NT2/D1 (cell line): Measurements from ENCODE around the gene SND1.

Source experiments
- DNase-seq: peaks from one replicate; pipeline ENCODE4 v3.0.0-alpha.2; 2011; ENCODE audit warnings: low read depth, low spot score
- H3K27me3 ChIP-seq: 2 replicates; pipeline ENCODE4 v1.6.0; 2011; ENCODE audit warnings: mild to moderate bottlenecking; ENCODE audit not compliant: insufficient read length, insufficient read depth
- H3K36me3 ChIP-seq: 2 replicates; pipeline ENCODE4 v1.6.1; 2011; ENCODE audit warnings: mild to moderate bottlenecking, low read length, mixed read lengths; ENCODE audit not compliant: insufficient read depth, insufficient read length
- H3K4me1 ChIP-seq: 2 replicates; pipeline ENCODE4 v1.5.1; 2011; ENCODE audit not compliant: insufficient read depth, insufficient read length
- H3K4me3 ChIP-seq: 2 replicates; pipeline ENCODE4 v1.5.1; 2011; ENCODE audit warnings: low read depth; ENCODE audit not compliant: insufficient read length
- H3K9ac ChIP-seq: 2 replicates; pipeline ENCODE4 v1.6.0; 2011; ENCODE audit warnings: low read depth; ENCODE audit not compliant: insufficient read length
- H3K9me3 ChIP-seq: 2 replicates; pipeline ENCODE4 v1.5.1; 2011; ENCODE audit warnings: mild to moderate bottlenecking, low read length; ENCODE audit not compliant: insufficient read depth
- SUZ12 ChIP-seq: IDR thresholded peaks from 2 replicates; pipeline ENCODE4 v1.6.1; 2011; ENCODE audit not compliant: insufficient read length, insufficient read depth; ENCODE audit errors: extremely low read depth
- YY1 ChIP-seq: IDR thresholded peaks from 2 replicates; pipeline ENCODE4 v1.6.1; 2011; ENCODE audit not compliant: insufficient read length, insufficient read depth
- ZNF274 ChIP-seq: IDR thresholded peaks from 2 replicates; pipeline ENCODE4 v1.6.1; 2011; ENCODE audit warnings: mild to moderate bottlenecking, low read depth, low read length

The SND1 gene

GRCh38 chr7:127996253-127997071 lies 344.5 kb downstream of the SND1 start:
- TF ChIP-seq SUZ12 (no peak), ZNF274 (no peak), YY1 (no peak)
- H3K4me3 ChIP-seq, result no peak overlapping the region
- no peak for DNase-seq
- H3K27me3 ChIP-seq, result no peaks in the 10 kb centered on the region
- no peaks in the 10 kb centered on the region for H3K9me3 ChIP-seq
- H3K4me1 ChIP-seq, result peaks cover 5% of the 10 kb centered on the region
- H3K9ac ChIP-seq, result no peak overlapping the region
- peaks cover 34% of the 10 kb centered on the region for H3K36me3 ChIP-seq

- H3K9me3 ChIP-seq, result no peaks in the 10 kb centered on the region
- DNase-seq, result no peak
- peaks cover 28% of the 10 kb centered on the region for H3K36me3 ChIP-seq
- H3K4me3 ChIP-seq, result no peak overlapping the region
- no peak for TF ChIP-seq ZNF274
- TF ChIP-seq YY1, result no peak
- TF ChIP-seq SUZ12, result no peak
- no peaks in the 10 kb centered on the region for H3K27me3 ChIP-seq
- no peak overlapping the region for H3K9ac ChIP-seq
- peaks cover 5% of the 10 kb centered on the region for H3K4me1 ChIP-seq
Measured at GRCh38 chr7:127997226-127997922, 345.4 kb downstream of the SND1 start.

GRCh38 chr7:127998671-127999070 lies 346.7 kb downstream of the SND1 start:
- H3K4me3 ChIP-seq, result no peak overlapping the region
- no peak for TF ChIP-seq SUZ12
- no peak for TF ChIP-seq YY1
- no peak for TF ChIP-seq ZNF274
- H3K36me3 ChIP-seq, result peaks cover 16% of the 10 kb centered on the region
- no peaks in the 10 kb centered on the region for H3K9me3 ChIP-seq
- H3K9ac ChIP-seq, result no peak overlapping the region
- DNase-seq, result no peak
- H3K4me1 ChIP-seq, result peaks cover 5% of the 10 kb centered on the region
- H3K27me3 ChIP-seq, result no peaks in the 10 kb centered on the region

GRCh38 chr7:128000048-128000447 lies 348.1 kb downstream of the SND1 start:
- Histone ChIP-seq H3K9me3 (no peaks in the 10 kb centered on the region), H3K4me3 (no peak overlapping the region), H3K36me3 (peaks cover 11% of the 10 kb centered on the region), H3K9ac (no peak overlapping the region), H3K4me1 (peaks cover 4% of the 10 kb centered on the region), H3K27me3 (no peaks in the 10 kb centered on the region)
- TF ChIP-seq SUZ12 (no peak), ZNF274 (no peak), YY1 (no peak)
- DNase-seq, result no peak

GRCh38 chr7:128000854-128001265 lies 348.9 kb downstream of the SND1 start:
- Histone ChIP-seq H3K9ac (no peak overlapping the region), H3K9me3 (no peaks in the 10 kb centered on the region), H3K36me3 (peaks cover 11% of the 10 kb centered on the region), H3K4me1 (peaks cover 3% of the 10 kb centered on the region), H3K4me3 (no peak overlapping the region), H3K27me3 (no peaks in the 10 kb centered on the region)
- TF ChIP-seq SUZ12 (no peak), YY1 (no peak), ZNF274 (no peak)
- DNase-seq, result no peak

GRCh38 chr7:128003167-128003566 lies 351.2 kb downstream of the SND1 start:
- no peak overlapping the region for H3K4me3 ChIP-seq
- DNase-seq, result no peak
- H3K9ac ChIP-seq, result no peak overlapping the region

GRCh38 chr7:128003787-128004186 lies 351.8 kb downstream of the SND1 start:
- peaks cover 17% of the 10 kb centered on the region for H3K36me3 ChIP-seq
- DNase-seq, result no peak
- H3K27me3 ChIP-seq, result no peaks in the 10 kb centered on the region
- H3K4me1 ChIP-seq, result no peaks in the 10 kb centered on the region
- H3K9ac ChIP-seq, result no peak overlapping the region
- no peaks in the 10 kb centered on the region for H3K9me3 ChIP-seq
- TF ChIP-seq SUZ12, result no peak
- no peak for TF ChIP-seq YY1
- no peak for TF ChIP-seq ZNF274
- H3K4me3 ChIP-seq, result no peak overlapping the region

More at GRCh38 chr7:128003167-128003566, 351.2 kb downstream of the SND1 start:
- Histone ChIP-seq H3K36me3 (peaks cover 17% of the 10 kb centered on the region), H3K27me3 (no peaks in the 10 kb centered on the region), H3K9me3 (no peaks in the 10 kb centered on the region), H3K4me1 (no peaks in the 10 kb centered on the region)
- no peak for TF ChIP-seq ZNF274
- no peak for TF ChIP-seq SUZ12
- TF ChIP-seq YY1, result no peak
